Body of pancreas (tissue), 4 donors: ENCODE data around the gene ERBB4. TPM values are rescaled to one million over a fixed set of nuclear protein-coding genes. Genes with fewer than 3 reads are reported as not detected.

Experiments
- ATAC-seq: fragments of 150-250 bp; one replicate; pipeline ENCODE4 v1.9.1; 2016
- DNase-seq, 4 donors: peaks; one replicate each; pipeline ENCODE4 v3.0.0-alpha.2; 2019
- H3K27ac ChIP-seq, 4 donors: fragments of 200-600 bp; sonication (generic); 1 replicate in 3 of 4; 2 replicates in 1 of 4; pipeline versions ENCODE4 v1.5.1 to v1.6.1; 2016 to 2019; ENCODE audit warnings: mild to moderate bottlenecking in 1 of 4, mixed read lengths in 1 of 4, moderate library complexity in 1 of 4
- H3K27me3 ChIP-seq, 2 donors: fragments of 200-600 bp; sonication (generic); one replicate each; pipeline ENCODE4 v1.6.0; 2016; ENCODE audit warnings: mild to moderate bottlenecking in 1 of 2
- H3K36me3 ChIP-seq, 2 donors: fragments of 200-600 bp; sonication (generic); replicated peaks in 1 of 2; 2 replicates each; pipeline ENCODE4 v1.5.1; 2016; ENCODE audit warnings: low read depth in 2 of 2; ENCODE audit not compliant: insufficient read depth in 1 of 2
- H3K4me1 ChIP-seq: fragments of 200-600 bp; sonication (generic); one replicate; pipeline ENCODE4 v1.6.0; 2016
- H3K4me3 ChIP-seq, 2 donors: fragments of 200-600 bp; sonication (generic); 1 replicate in 1 of 2; 2 replicates in 1 of 2; pipeline ENCODE4 v1.5.1; 2016 to 2019
- H3K9me3 ChIP-seq, 3 donors: fragments of 200-600 bp; sonication (generic); 1 replicate in 2 of 3; 2 replicates in 1 of 3; pipeline ENCODE4 v1.5.1; 2016
- POLR2A ChIP-seq, 3 donors: fragments of 450-650 bp; IDR thresholded peaks; one replicate each; pipeline ENCODE4 v1.6.1; 2016; ENCODE audit warnings: antibody characterized with exemption in 3 of 3, mild to moderate bottlenecking in 2 of 3
- WGBS, 2 donors: methylation state at CpG; one replicate each; pipeline ENCODE4 v1.1.5; 2017; 5-methylcytosine and 5-hydroxymethylcytosine counted together
- intact Hi-C: fragments of 100-400 bp; cut with DNase I; formaldehyde crosslinking; loops from one replicate; pipeline ENCODE4 v1.15.1; 2023
- total RNA-seq, 2 donors: library from RNA; depleted of rRNA; stranded (reverse); fragments of >200 nt; gene quantifications; one replicate each; pipeline ENCODE4 v1.1.0, GENCODE V29; 2016
- TF ChIP-seq, protein P1 (sequence below), 7 experiments: fragments of 450-650 bp in 4 of 7; fragments of 200-600 bp in 3 of 7; sonication (generic) in 3 of 7; IDR thresholded peaks; one replicate each; pipeline ENCODE4 v1.5.1; 2016 to 2019; ENCODE audit warnings: antibody characterized with exemption in 7 of 7

ERBB4 gene
- total RNA-seq, 2 donors from 2014 or later: 1.6 to 4.4 TPM

DNA sequence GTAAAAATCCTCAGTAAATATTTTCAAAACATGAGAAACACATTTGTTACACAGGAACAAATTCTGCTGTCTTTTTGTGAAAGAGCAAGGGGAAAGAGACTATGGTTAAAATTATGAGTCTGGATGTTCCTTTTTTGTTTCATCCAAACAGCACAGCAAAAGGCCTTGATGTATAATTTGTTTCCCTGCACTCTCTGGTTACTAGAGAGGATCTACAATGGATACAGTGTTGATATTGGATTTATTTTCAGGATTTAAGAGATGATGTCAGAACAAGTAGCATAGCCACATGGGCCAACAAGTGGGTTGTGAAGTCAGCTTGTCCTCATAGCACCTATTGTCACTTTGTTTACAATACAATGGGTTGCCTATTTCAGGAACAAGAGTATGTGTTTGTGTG is 11.3 kb upstream of the ERBB4 start:
- H3K4me1 ChIP-seq: peaks cover 9% of the 10 kb centered on the region
- DNase-seq (no peak), ATAC-seq (no peak)
- TF ChIP-seq, protein P1, sequence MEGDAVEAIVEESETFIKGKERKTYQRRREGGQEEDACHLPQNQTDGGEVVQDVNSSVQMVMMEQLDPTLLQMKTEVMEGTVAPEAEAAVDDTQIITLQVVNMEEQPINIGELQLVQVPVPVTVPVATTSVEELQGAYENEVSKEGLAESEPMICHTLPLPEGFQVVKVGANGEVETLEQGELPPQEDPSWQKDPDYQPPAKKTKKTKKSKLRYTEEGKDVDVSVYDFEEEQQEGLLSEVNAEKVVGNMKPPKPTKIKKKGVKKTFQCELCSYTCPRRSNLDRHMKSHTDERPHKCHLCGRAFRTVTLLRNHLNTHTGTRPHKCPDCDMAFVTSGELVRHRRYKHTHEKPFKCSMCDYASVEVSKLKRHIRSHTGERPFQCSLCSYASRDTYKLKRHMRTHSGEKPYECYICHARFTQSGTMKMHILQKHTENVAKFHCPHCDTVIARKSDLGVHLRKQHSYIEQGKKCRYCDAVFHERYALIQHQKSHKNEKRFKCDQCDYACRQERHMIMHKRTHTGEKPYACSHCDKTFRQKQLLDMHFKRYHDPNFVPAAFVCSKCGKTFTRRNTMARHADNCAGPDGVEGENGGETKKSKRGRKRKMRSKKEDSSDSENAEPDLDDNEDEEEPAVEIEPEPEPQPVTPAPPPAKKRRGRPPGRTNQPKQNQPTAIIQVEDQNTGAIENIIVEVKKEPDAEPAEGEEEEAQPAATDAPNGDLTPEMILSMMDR (IDR thresholded peaks at IDR 0.05): no peak
- no peaks in the 10 kb centered on the region for H3K27me3 ChIP-seq
- intact Hi-C loops: loop anchor here (10.0 kb wide), 1 partner anchor 395 kb away; no protein-coding TSS in a partner anchor
- no peaks in the 10 kb centered on the region for H3K9me3 ChIP-seq
- no peak overlapping the region for H3K27ac ChIP-seq
- no peaks in the 10 kb centered on the region for H3K36me3 ChIP-seq
- H3K4me3 ChIP-seq: no peak overlapping the region

DNA sequence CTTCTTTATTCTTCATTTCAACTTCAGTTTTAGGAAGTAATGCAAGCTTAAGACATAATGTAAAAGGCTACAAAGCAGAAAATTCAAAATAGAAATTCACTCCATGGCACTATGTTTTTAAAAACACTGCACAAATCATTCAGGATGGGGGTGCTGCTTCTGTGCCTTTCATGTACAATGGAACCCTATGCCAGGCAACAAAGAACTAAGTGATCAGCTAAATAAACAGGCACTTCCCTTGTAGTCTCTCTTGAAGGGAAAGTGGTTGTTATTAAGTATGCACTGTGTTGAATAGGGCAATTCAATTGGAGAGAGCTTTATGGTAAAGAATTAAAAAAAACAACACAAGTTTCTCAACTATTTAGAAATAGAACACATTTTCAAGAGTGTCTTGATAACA is 10.9 kb upstream of the ERBB4 start:
- no peak for TF ChIP-seq POLR2A (IDR thresholded peaks at IDR 0.05)
- TF ChIP-seq, protein P1 (IDR thresholded peaks at IDR 0.05): no peak
- intact Hi-C loops: no loop called here
- Histone ChIP-seq H3K27ac (no peak overlapping the region), H3K4me3 (no peak overlapping the region), H3K27me3 (no peaks in the 10 kb centered on the region), H3K36me3 (no peaks in the 10 kb centered on the region), H3K9me3 (no peaks in the 10 kb centered on the region), H3K4me1 (peaks cover 9% of the 10 kb centered on the region)
- no peak for DNase-seq
- ATAC-seq: no peak

DNA sequence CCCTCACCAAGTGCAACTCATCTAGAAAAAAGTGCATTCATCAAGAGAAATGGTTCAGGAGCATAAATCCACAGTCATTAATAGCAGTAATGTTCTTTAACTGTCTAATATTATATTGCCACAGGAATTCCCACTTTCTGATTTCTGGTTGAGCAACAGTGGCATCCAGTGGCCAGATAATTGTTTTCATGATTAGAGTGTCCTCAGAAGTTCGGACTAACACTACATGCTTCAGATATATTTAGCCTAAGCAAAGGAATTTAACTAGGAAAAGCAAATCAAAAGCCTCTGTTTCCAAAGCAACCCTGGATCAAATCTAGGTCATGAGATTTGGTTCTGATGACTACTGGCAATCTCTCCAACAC is 9.8 kb upstream of the ERBB4 start:
- intact Hi-C loops: no loop called here
- Histone ChIP-seq H3K27ac (no peak overlapping the region), H3K27me3 (no peaks in the 10 kb centered on the region), H3K36me3 (no peaks in the 10 kb centered on the region), H3K4me3 (no peak overlapping the region), H3K9me3 (no peaks in the 10 kb centered on the region), H3K4me1 (peaks cover 9% of the 10 kb centered on the region)
- 5% methylated on average over 1 of the region's 1 CpG for WGBS, 2 donors
- DNase-seq (peak in 3 of 4 donors; percentile 30 to 48 (median 31)), ATAC-seq (peak; percentile 77)
- TF ChIP-seq, protein P1 (IDR thresholded peaks at IDR 0.05): peak; percentile 22 to 79 (median 62)
- TF ChIP-seq POLR2A (IDR thresholded peaks at IDR 0.05): no peak

DNA sequence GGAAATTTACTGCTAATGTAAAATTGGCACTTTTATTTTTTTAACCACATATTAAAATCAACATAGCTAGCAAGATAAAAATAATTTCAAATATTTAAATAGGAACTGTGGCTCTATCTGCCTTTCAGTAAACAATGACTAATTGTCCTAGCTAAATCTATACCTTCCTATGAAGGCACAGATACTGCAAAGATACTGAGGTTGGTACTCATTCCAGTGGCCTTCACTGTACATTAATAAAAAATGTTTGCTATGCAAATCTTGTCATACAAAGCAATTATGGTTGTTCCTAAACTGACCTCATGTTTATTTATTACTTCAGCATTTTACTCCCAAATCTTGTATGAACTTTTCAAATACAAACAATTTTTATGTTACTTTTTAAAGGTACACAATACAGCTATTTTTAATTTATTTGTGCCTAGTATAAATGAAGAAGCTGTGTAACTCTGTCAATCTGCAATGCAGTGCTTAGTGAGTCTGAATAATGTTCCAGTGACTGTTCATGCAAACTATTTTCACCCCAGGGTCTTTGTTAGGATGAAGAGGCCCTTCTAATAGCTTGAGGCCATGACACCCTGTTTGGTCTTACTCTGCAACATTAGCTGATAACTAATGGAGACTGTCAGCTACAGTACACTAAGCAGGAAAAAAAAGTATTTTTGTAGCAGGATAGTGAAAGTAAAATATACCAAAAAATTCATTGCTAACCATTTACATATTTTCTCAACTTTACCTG is 9.3 kb upstream of the ERBB4 start:
- intact Hi-C loops: no loop called here
- Histone ChIP-seq H3K4me1 (peaks cover 9% of the 10 kb centered on the region), H3K36me3 (no peaks in the 10 kb centered on the region), H3K9me3 (no peaks in the 10 kb centered on the region), H3K27me3 (no peaks in the 10 kb centered on the region), H3K4me3 (no peak overlapping the region), H3K27ac (no peak overlapping the region)
- ATAC-seq: no peak
- no peak for DNase-seq
- no peak for TF ChIP-seq POLR2A (IDR thresholded peaks at IDR 0.05)
- TF ChIP-seq, protein P1 (IDR thresholded peaks at IDR 0.05): no peak

DNA sequence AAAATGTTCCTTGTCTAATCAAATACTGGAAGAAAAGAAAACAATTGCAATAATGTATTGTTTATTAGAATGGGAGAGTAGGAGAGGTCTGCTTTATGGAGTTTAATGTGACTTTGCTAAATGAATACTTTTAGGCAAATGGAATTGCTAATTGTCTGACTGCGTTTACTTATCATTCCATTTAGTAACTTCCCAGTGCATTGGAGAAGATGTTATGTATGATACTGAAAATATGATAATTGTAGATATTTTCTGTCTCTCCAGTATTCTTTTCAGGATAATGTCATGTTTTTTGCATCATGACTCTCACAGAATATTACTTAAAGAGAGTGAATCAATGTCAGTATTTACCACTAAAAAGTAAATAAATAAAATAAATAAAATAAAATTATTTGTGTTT is 8.1 kb upstream of the ERBB4 start:
- ATAC-seq (no peak), DNase-seq (no peak)
- Histone ChIP-seq H3K36me3 (no peaks in the 10 kb centered on the region), H3K27ac (no peak overlapping the region), H3K27me3 (no peaks in the 10 kb centered on the region), H3K4me3 (no peak overlapping the region), H3K4me1 (peaks cover 9% of the 10 kb centered on the region), H3K9me3 (no peaks in the 10 kb centered on the region)
- 81 to 95% methylated on average over 1 of the region's 1 CpG for WGBS, 2 donors
- TF ChIP-seq, protein P1 (IDR thresholded peaks at IDR 0.05): no peak
- TF ChIP-seq POLR2A (IDR thresholded peaks at IDR 0.05): no peak
- intact Hi-C loops: no loop called here
